Transverse colon (tissue), 3 donors: ENCODE data around the gene HMGCS1.

ENCODE experiments used
- CTCF ChIP-seq, 5 experiments: fragments of 200-600 bp in 3 of 5; fragments of 450-650 bp in 2 of 5; sonication (generic) in 3 of 5; IDR thresholded peaks; 1 replicate in 2 of 5; 2 replicates in 3 of 5; pipeline ENCODE4 v1.5.1; 2016 to 2017; ENCODE audit warnings: antibody characterized with exemption in 5 of 5, inconsistent platforms in 3 of 5, mild to moderate bottlenecking in 2 of 5, moderate library complexity in 1 of 5
- POLR2A ChIP-seq: fragments of 450-650 bp; IDR thresholded peaks from one replicate; pipeline ENCODE4 v1.6.1; 2016; ENCODE audit warnings: antibody characterized with exemption, mild to moderate bottlenecking, moderate library complexity

- TF ChIP-seq CTCF (IDR thresholded peaks at IDR 0.05) (no peak), POLR2A (no peak)
Measured at GRCh38 chr5:43242196-43242595, 71.0 kb downstream of the HMGCS1 start.
